ENCODE measurements around the gene VPS41. TPM values are rescaled to one million over a fixed set of nuclear protein-coding genes. Genes with fewer than 3 reads are reported as not detected.
"Not testable (repeated sequence)": the region's sequence is repeated elsewhere in the genome, so short reads cannot be mapped to it uniquely, and the experiment has no call there.

VPS41 gene
- total RNA-seq, 6 experiments from 2014 or later: 21.6 to 43.5 (median 26.8) TPM

DNA sequence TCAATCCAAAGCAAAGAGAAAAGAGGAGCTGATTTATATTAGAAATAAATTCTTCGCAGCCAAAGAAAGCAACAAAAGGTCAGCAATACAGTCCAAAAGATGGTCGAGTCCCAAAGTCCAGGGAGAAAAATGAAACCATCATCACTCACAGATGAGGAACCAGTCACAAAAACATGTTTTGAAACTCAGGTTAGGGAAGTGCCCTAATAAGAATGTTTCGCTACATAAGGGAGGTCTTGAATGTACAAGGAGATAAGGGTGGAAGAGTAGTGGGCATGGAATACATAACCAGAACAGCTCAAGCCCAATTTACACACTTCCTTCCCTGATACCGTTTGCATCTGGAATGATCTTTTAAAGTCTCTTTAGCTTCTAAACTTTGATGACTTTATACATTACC, 53.6 kb downstream of the VPS41 start:
- intact Hi-C loops (cut with DNase I): no loop called here
- WGBS (ENCODE audit: insufficient coverage, low coverage, low lambda C conversion rate, missing lambda C conversion rate): 59% methylated on average over 4 of the region's 4 CpGs
- Histone ChIP-seq H3K9me3 (no peaks in the 10 kb centered on the region), H3K36me3 (no peaks in the 10 kb centered on the region), H3K27me3 (no peaks in the 10 kb centered on the region), H3K4me1 (no peaks in the 10 kb centered on the region), H3K4me3 (no peak overlapping the region), H3K27ac (no peak overlapping the region)
- DNase-seq (no peak), ATAC-seq (peak in 3 of 4 donors; percentile 24 to 37 (median 31))
- TF ChIP-seq, protein P1, sequence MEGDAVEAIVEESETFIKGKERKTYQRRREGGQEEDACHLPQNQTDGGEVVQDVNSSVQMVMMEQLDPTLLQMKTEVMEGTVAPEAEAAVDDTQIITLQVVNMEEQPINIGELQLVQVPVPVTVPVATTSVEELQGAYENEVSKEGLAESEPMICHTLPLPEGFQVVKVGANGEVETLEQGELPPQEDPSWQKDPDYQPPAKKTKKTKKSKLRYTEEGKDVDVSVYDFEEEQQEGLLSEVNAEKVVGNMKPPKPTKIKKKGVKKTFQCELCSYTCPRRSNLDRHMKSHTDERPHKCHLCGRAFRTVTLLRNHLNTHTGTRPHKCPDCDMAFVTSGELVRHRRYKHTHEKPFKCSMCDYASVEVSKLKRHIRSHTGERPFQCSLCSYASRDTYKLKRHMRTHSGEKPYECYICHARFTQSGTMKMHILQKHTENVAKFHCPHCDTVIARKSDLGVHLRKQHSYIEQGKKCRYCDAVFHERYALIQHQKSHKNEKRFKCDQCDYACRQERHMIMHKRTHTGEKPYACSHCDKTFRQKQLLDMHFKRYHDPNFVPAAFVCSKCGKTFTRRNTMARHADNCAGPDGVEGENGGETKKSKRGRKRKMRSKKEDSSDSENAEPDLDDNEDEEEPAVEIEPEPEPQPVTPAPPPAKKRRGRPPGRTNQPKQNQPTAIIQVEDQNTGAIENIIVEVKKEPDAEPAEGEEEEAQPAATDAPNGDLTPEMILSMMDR (IDR thresholded peaks at IDR 0.05): no peak
- no peak for TF ChIP-seq POLR2A (IDR thresholded peaks at IDR 0.05)

DNA sequence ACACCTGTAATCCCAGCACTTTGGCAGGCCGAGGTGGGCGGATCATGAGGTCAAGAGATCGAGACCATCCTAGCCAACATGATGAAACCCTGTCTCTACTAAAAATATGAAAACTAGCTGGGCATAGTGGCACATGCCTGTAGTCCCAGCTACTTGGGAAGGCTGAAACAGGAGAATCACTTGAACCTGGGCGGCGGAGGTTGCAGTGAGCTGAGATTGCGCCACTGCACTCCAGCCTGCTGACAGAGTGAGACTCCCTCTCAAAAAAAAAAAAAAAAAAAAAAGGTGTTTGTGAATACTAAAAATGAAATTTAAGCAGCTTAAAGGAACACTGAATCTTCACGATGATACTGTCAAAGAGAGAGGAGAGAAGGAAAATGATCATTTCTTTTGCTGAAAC, 54.0 kb downstream of the VPS41 start:
- H3K4me1 ChIP-seq; H3K4me3 ChIP-seq; ATAC-seq; H3K9me3 ChIP-seq; H3K27me3 ChIP-seq; H3K27ac ChIP-seq; DNase-seq; intact Hi-C loops (cut with DNase I); H3K36me3 ChIP-seq: not testable (repeated sequence)
- 87% methylated on average over 4 of the region's 7 CpGs for WGBS (ENCODE audit: insufficient coverage, low coverage, low lambda C conversion rate, missing lambda C conversion rate)

DNA sequence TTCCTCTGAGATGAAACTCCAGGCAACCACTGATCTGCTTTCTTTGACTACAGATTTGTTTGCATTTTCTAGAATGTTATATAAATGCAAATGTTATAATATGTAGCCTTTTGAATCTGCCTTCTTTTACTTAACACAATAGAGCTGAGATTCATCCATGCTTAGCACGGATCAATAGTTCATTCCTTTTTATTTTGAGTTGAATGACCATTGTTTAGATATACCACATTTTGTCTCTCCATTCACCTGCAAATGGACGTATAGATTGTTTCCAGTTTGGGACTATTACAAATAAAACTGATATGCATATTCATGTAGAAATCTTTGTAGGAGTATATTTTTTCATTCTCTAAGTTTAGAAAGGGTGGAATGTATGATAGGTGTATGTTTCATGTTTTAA, 57.7 kb downstream of the VPS41 start:
- H3K27me3 ChIP-seq: no peaks in the 10 kb centered on the region
- H3K36me3 ChIP-seq: no peaks in the 10 kb centered on the region
- ATAC-seq: no peak
- DNase-seq: no peak
- WGBS (ENCODE audit: insufficient coverage, low coverage, low lambda C conversion rate, missing lambda C conversion rate): 83% methylated on average over 2 of the region's 2 CpGs
- no peaks in the 10 kb centered on the region for H3K4me1 ChIP-seq
- no peak for TF ChIP-seq POLR2A (IDR thresholded peaks at IDR 0.05)
- TF ChIP-seq, protein P1 (IDR thresholded peaks at IDR 0.05): no peak
- intact Hi-C loops (cut with DNase I): no loop called here
- no peaks in the 10 kb centered on the region for H3K9me3 ChIP-seq
- H3K4me3 ChIP-seq: no peak overlapping the region
- no peak overlapping the region for H3K27ac ChIP-seq

DNA sequence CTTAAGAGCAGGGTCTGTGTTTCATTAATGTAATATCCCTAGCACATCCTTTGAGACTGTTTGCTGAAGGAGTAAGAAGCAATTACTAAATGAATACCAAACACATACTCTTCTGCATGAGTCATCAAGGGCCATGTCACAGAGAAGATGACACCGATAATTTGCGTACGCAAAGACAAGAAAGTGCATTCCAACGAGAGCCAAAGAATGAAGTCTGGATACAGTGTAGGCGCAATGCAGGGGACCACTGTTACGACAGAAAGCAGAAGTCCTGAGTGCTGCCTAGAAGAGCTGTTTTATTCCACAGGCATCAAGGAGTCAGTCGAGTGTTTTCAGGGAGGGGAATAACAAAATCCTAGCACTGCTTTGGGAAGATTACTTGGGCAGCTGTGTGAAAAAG, 62.7 kb downstream of the VPS41 start:
- Histone ChIP-seq H3K27ac (no peak overlapping the region), H3K9me3 (no peaks in the 10 kb centered on the region), H3K4me1 (no peaks in the 10 kb centered on the region), H3K36me3 (no peaks in the 10 kb centered on the region), H3K4me3 (no peak overlapping the region), H3K27me3 (no peaks in the 10 kb centered on the region)
- ATAC-seq (no peak), DNase-seq (no peak)
- WGBS (ENCODE audit: insufficient coverage, low coverage, low lambda C conversion rate, missing lambda C conversion rate): 80% methylated on average over 7 of the region's 7 CpGs
- intact Hi-C loops (cut with DNase I): no loop called here
- no peak for TF ChIP-seq POLR2A (IDR thresholded peaks at IDR 0.05)
- TF ChIP-seq, protein P1 (IDR thresholded peaks at IDR 0.05): no peak

DNA sequence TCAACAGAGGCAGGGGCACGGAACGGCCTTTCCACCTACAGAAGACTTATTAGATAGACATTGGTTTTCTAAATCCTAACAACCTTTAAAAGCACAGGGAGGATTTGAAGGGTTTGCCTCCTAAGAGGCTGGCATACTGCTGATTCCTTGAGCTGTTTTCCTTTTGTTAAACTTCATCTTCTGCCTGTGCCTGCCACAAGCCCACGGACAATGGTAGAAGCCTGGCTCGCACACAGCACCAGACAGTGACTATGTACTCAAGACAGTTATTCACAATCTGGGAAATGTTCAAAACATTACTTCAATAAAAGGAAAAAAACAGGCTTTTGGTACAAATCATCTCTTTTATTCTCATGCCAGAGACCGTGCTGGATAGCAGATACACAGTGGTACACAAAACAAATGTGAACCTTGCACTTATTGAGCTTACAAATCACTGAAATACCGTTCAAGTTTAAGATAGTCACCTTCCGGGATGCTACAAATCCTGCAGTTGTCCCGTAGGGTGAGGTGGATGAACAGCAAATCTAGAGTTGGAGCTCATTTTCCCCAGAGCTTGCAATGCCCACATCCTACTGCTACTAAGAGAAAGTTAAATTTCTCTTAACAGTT, 63.9 kb downstream of the VPS41 start:
- Histone ChIP-seq H3K27ac (no peak overlapping the region), H3K4me1 (no peaks in the 10 kb centered on the region), H3K27me3 (no peaks in the 10 kb centered on the region), H3K9me3 (no peaks in the 10 kb centered on the region), H3K36me3 (no peaks in the 10 kb centered on the region), H3K4me3 (no peak overlapping the region)
- DNase-seq: no peak
- ATAC-seq: peak; percentile 30 to 94 (median 52)
- TF ChIP-seq, protein P1 (IDR thresholded peaks at IDR 0.05): no peak
- TF ChIP-seq POLR2A (IDR thresholded peaks at IDR 0.05): no peak
- intact Hi-C loops (cut with DNase I): no loop called here
- WGBS (ENCODE audit: insufficient coverage, low coverage, low lambda C conversion rate, missing lambda C conversion rate): 49% methylated on average over 8 of the region's 8 CpGs
